Sigmoid colon (tissue), 4 donors: ENCODE results near the gene XRCC6.

Experiments used
- CTCF ChIP-seq, 4 experiments: fragments of 450-650 bp in 3 of 4; fragments of 200-600 bp in 1 of 4; IDR thresholded peaks; one replicate each; pipeline ENCODE4 v1.5.1; 2016 to 2019; ENCODE audit warnings: antibody characterized with exemption in 4 of 4, mild to moderate bottlenecking in 3 of 4, moderate library complexity in 2 of 4
- EP300 ChIP-seq, 4 donors: sonication (generic); formaldehyde crosslinking; IDR thresholded peaks; one replicate each; pipeline ENCODE4 v1.6.1; 2017; ENCODE audit warnings: antibody characterized with exemption in 4 of 4
- POLR2A ChIP-seq, 2 donors: fragments of 450-650 bp; IDR thresholded peaks; one replicate each; pipeline ENCODE4 v1.6.1; 2016; ENCODE audit warnings: antibody characterized with exemption in 2 of 2, mild to moderate bottlenecking in 2 of 2, moderate library complexity in 2 of 2
- POLR2AphosphoS5 ChIP-seq, 4 donors: sonication (generic); formaldehyde crosslinking; IDR thresholded peaks; one replicate each; pipeline ENCODE4 v1.6.1; 2017; ENCODE audit warnings: antibody characterized with exemption in 4 of 4

- no peak for TF ChIP-seq CTCF (IDR thresholded peaks at IDR 0.05)
- TF ChIP-seq POLR2A (IDR thresholded peaks at IDR 0.05): no peak
- no peak for TF ChIP-seq EP300 (IDR thresholded peaks at IDR 0.05)
- TF ChIP-seq POLR2AphosphoS5 (IDR thresholded peaks at IDR 0.05): no peak
Measured at GRCh38 chr22:41687901-41688364, 66.8 kb downstream of the XRCC6 start.
